Measurements from ENCODE around the gene EML4.
A peak's percentile ranks its signal among the peaks of the same experiment; 100 is the strongest.
"Not testable (repeated sequence)": the region's sequence is repeated elsewhere in the genome, so short reads cannot be mapped to it uniquely, and the experiment has no call there.

Gene EML4

DNA sequence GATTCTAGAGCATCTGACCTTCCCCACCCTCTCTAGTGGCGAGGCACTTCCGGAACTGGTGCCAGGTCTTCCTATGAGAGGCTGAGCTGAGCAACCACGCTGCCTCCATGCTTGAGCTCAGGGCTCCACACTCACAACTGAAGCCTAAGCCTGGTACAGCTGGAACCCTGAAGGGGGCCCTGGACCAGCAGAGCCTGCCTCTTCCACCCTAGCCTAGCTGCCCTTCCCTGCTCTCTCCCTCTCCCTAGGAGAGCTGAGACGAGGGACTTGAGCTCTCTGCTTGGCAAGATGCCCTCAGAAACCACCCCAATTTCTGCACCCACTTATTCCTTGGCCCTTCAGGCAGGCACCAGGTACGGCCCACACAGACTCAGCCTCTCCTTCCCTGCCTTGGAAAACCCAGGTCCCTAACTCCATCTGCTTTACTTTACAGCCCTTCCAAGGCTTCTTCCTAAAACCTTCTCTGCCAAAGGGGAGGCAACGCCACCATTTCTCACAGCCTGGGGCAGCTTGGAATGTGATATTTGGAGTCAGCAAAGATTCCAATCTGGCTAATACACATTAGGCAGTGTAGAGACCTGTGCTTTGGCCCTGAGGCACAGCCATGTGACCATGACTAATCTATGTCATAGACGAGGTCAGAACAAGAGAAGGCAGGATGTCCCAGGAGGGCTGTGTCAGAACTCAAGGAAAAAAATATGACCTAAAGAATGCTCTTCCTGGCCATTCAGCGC, 173.1 kb downstream of the EML4 start:
- no peak overlapping the region for H3K4me3 ChIP-seq (ENCODE audit: low read length)

DNA sequence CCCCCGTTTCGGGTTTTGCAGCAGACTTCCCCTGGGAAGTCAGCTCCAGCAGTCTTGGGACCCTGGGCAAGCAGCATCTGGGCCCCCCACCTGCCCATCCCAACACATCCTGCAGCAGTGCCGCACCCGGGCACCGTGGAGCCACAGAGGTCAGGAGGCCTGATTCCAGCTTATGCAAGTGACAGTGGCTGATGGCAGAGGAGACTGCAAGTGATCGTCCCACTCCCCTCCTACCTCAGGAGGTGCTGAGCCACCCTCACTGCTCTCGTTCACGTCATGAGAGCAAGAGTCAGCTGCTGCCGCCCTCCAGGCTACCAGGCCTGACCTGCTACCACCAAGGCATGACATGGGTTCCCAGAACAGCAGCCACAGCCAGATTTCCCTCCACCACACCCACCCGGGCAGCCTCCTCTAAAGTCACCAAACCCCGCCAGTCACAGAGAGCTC, 173.7 kb downstream of the EML4 start:
- TF ChIP-seq, protein P1, sequence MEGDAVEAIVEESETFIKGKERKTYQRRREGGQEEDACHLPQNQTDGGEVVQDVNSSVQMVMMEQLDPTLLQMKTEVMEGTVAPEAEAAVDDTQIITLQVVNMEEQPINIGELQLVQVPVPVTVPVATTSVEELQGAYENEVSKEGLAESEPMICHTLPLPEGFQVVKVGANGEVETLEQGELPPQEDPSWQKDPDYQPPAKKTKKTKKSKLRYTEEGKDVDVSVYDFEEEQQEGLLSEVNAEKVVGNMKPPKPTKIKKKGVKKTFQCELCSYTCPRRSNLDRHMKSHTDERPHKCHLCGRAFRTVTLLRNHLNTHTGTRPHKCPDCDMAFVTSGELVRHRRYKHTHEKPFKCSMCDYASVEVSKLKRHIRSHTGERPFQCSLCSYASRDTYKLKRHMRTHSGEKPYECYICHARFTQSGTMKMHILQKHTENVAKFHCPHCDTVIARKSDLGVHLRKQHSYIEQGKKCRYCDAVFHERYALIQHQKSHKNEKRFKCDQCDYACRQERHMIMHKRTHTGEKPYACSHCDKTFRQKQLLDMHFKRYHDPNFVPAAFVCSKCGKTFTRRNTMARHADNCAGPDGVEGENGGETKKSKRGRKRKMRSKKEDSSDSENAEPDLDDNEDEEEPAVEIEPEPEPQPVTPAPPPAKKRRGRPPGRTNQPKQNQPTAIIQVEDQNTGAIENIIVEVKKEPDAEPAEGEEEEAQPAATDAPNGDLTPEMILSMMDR (conservative IDR thresholded peaks at IDR 0.05; ENCODE audit: low read length): no peak
- no peak overlapping the region for H3K4me3 ChIP-seq (ENCODE audit: low read length)
- no peak for DNase-seq (ENCODE audit: low read depth)

More for the DNA sequence above, 173.1 kb downstream of the EML4 start:
- TF ChIP-seq, protein P1 (conservative IDR thresholded peaks at IDR 0.05; ENCODE audit: low read length): no peak
- DNase-seq (ENCODE audit: low read depth): peak; percentile 93

DNA sequence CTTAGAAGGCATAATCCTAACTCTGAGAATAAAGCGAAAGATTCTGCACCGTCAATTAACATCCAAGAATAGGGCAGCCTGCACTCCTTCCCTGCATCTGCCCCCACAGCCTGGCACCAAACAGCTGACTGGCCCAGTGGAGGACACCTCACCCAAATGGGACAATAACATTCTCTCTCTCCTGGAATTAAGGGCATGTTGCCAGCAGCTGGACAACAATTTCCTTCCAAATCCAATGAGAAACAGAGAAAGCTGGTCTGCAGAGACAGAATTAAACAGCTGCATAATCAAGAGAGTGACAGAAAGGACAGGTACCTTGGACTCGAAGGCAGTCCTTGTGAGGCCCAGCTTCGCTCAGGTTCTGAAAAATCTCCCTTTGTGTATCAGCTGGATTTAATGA, 176.8 kb downstream of the EML4 start:
- no peak for DNase-seq (ENCODE audit: low read depth)
- no peak overlapping the region for H3K4me3 ChIP-seq (ENCODE audit: low read length)
- TF ChIP-seq, protein P1 (conservative IDR thresholded peaks at IDR 0.05; ENCODE audit: low read length): no peak

DNA sequence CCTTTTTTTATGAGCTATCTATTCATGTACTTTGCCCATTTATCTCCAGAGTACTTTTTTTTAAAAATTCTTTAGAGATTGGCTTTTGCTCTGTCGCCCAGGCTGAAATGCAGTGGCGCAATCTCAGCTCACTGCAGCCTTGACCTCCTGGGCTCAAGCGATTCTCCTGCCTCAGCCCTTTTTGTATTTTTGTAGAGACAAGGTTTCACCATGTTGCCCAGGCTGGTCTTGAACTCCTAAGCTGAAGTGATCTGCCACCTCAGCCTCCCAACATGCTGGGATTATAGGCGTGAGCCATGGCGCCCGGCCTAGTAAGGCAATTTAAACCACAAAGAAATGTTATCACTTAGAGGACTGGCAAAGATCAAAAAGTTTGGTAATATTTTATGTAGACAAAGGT, 177.7 kb downstream of the EML4 start:
- H3K4me3 ChIP-seq (ENCODE audit: low read length); DNase-seq (ENCODE audit: low read depth): not testable (repeated sequence)

DNA sequence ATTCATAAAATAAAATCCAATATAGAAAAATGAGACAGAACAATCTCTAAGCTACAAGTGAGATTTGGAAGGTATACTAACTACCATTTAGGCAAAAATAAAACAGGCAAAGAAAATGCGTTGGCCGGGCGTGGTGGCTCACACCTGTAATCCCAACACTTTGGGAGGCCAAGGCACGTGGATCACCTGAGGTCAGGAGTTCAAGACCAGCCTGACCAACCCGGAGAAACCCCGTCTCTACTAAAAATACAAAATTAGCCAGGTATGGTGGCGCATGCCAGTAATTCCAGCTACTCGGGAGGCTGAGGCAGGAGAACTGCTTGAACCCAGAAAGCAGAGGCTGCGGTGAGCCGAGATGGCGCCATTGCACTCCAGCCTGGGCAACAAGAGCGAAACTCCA, 178.4 kb downstream of the EML4 start:
- not testable (repeated sequence) for H3K4me3 ChIP-seq (ENCODE audit: low read length); DNase-seq (ENCODE audit: low read depth)

DNA sequence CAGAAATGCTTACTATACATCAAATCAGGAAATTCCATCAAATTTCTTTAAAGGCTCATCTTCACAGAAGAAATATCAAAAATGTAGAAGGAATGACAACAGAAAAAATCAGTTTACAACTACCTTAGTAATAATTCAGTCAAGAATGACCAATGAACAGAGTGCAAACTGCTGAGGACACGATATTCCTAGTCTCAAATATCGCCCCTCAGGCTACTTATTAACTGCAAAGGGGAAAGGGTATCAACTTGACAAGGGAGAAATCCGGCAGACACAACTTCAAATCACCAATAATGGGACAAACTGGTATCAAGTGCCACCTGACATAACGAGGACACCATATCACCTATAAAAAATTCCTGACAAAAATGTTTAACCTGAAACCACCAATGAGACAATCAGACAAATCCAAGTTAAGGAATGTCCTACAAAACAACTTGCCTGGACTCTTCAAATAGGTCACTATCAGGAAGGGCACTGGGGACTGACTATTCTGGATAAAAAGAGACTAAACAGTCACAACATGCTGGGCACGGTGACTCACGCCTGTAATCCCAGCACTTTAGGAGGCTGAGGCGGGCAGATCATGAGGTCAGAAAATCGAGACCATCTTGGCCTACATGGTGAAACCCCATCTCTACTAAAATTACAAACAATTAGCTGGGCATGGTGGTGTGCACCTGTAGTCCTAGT, 179.1 kb downstream of the EML4 start:
- no peak for DNase-seq (ENCODE audit: low read depth)
- H3K4me3 ChIP-seq (ENCODE audit: low read length): no peak overlapping the region
- TF ChIP-seq, protein P1 (conservative IDR thresholded peaks at IDR 0.05; ENCODE audit: low read length): no peak

DNA sequence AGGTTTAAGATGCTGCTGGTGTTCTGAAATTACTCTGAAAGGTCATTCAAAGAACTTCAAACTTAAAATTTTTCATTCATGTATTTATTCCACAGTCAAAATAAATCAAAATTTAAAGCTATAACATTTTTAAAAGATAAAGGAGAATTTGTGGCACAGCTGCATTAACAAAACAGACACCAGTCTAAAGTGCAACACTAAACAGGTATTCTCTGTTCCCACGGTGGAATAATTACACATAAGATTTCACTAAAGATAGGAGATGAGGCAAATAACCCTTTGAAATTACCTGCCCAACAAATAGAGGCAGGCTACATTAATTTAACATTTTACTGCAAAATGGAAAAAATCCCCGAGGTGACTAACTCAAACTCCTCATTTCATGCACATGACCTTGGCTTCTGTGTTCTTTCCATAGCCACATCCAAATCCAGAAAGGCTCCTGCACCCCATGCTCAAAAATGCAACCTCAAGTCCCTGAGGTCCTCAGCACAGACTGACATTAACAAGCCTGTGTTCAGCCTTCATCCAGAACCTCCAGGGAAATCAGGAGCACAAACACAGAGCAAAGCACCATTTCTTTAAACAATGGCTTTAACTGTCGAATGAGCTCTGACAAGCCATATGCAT, 181.4 kb downstream of the EML4 start:
- H3K4me3 ChIP-seq (ENCODE audit: low read length): no peak overlapping the region
- TF ChIP-seq, protein P1 (conservative IDR thresholded peaks at IDR 0.05; ENCODE audit: low read length): no peak
- no peak for DNase-seq (ENCODE audit: low read depth)

DNA sequence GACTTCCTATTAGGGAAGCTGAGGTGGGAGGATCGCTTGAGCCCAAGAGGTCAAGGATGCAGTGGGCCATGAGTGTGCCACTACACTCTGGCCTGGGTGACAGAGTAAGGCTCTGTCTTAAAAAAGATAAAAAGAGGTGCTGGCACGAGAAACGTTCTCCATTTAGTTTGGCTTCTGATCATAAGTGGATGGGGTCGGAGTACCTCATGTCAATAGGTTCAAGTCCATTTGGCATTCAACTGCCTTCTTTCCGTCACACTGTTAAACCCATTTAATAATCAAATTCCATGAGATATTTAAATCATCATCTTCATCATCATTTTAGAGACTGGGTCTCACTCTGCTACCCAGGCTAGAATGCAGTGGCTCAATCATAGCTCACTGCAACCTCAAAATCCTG, 182.7 kb downstream of the EML4 start:
- H3K4me3 ChIP-seq (ENCODE audit: low read length): no peak overlapping the region
- TF ChIP-seq, protein P1 (conservative IDR thresholded peaks at IDR 0.05; ENCODE audit: low read length): no peak
- DNase-seq (ENCODE audit: low read depth): no peak
